Adrenal gland (tissue), 12 donors: Measurements from ENCODE around the gene C14orf93. TPM values are rescaled to one million over a fixed set of nuclear protein-coding genes. Genes with fewer than 3 reads are reported as not detected.

Experiments
- DNase-seq, 7 donors: peaks; one replicate each; pipeline ENCODE4 v3.0.0-alpha.2; 2019 to 2020
- H3K27ac ChIP-seq, 5 donors: fragments of 200-600 bp; sonication (generic) in 4 of 5; 1 replicate in 3 of 5; 2 replicates in 2 of 5; pipeline versions ENCODE4 v1.5.1 to v1.8.0; 2016 to 2020; ENCODE audit warnings: mild to moderate bottlenecking in 1 of 5
- H3K27me3 ChIP-seq: fragments of 200-600 bp; 2 replicates; pipeline ENCODE4 v1.8.0; 2021
- H3K36me3 ChIP-seq, 2 donors: fragments of 200-600 bp; replicated peaks in 1 of 2; 1 replicate in 1 of 2; 2 replicates in 1 of 2; pipeline versions ENCODE4 v1.5.1 to v1.8.0; 2018 to 2022
- H3K4me1 ChIP-seq, 2 donors: fragments of 200-600 bp; replicated peaks in 1 of 2; 1 replicate in 1 of 2; 2 replicates in 1 of 2; pipeline versions ENCODE4 v1.5.1 to v1.8.0; 2018 to 2021
- H3K4me3 ChIP-seq, 4 donors: fragments of 200-600 bp; sonication (generic) in 3 of 4; one replicate each; pipeline ENCODE4 v1.5.1; 2016 to 2018
- H3K9me3 ChIP-seq, 3 donors: fragments of 200-600 bp; sonication (generic) in 1 of 3; replicated peaks in 1 of 3; 1 replicate in 2 of 3; 2 replicates in 1 of 3; pipeline versions ENCODE4 v1.5.1 to v1.8.0; 2016 to 2021
- CTCF ChIP-seq, 6 experiments: fragments of 450-650 bp in 4 of 6; fragments of 200-600 bp in 2 of 6; sonication (generic) in 1 of 6; IDR thresholded peaks; 1 replicate in 5 of 6; 2 replicates in 1 of 6; pipeline versions ENCODE4 v1.5.1 to v1.8.0; 2016 to 2021; ENCODE audit warnings: antibody characterized with exemption in 6 of 6, mild to moderate bottlenecking in 2 of 6, moderate library complexity in 1 of 6
- POLR2A ChIP-seq, 2 donors: fragments of 450-650 bp; IDR thresholded peaks; one replicate each; pipeline ENCODE4 v1.6.1; 2017; ENCODE audit warnings: antibody characterized with exemption in 2 of 2, mild to moderate bottlenecking in 2 of 2, moderate library complexity in 1 of 2
- WGBS, 4 donors: extraction: QIAGEN DNeasy Blood & Tissue Kit in 2 of 4; methylation state at CpG; one replicate each; pipeline versions ENCODE4 v1.1.5 to v1.1.7; 2013 to 2017; 5-methylcytosine and 5-hydroxymethylcytosine counted together
- intact Hi-C, 2 donors: fragments of 100-400 bp; cut with DNase I; formaldehyde crosslinking; loops; one replicate each; pipeline versions ENCODE4 v1.14.1 to v1.15.0; 2022 to 2023
- polyA plus RNA-seq, 3 donors: library from polyadenylated mRNA; stranded (reverse); fragments of 200-250 nt in 2 of 3; fragments of 350-450 nt in 1 of 3; fragmentation: Illumina TruSeq in 1 of 3; extraction: RNeasy Lipid Tissue Mini Kit (QIAGEN cat#74804) in 1 of 3; gene quantifications; one replicate each; pipeline ENCODE4 v1.2.3, GENCODE V29; 2013 to 2014
- total RNA-seq, 9 donors: library from RNA; depleted of rRNA in 4 of 9; stranded (reverse); fragments of >200 nt in 4 of 9; fragments of 120-200 nt in 1 of 9; fragmentation: NEBNext Ultra II Directional in 1 of 9; extraction: Animal tissue kit (Norgen Biotek cat#: 25700) in 1 of 9; gene quantifications; one replicate each; pipeline versions ENCODE4 v1.1.0 to v1.2.4, GENCODE V29; 2013 to 2023
- donor health status: healthy with polysubstance abuse.
- donor health status: Bipolar disorder and iron deficiency.
- donor health status: DM: yes; HTN: yes; CAD: no.
- donor health status: DM: no; HTN: no; CAD: no.
- donor health status: DM: no; HTN: no; CAD: no.
- donor health status: DM: yes; HTN: yes; CAD: no.

C14orf93 gene
- total and polyA plus RNA-seq, 12 donors = 2.9 to 12.5 (median 7.8) TPM

- H3K4me1 ChIP-seq = no peaks in the 10 kb centered on the region
- TF ChIP-seq POLR2A (IDR thresholded peaks at IDR 0.05) (no peak), CTCF (IDR thresholded peaks at IDR 0.05) (no peak)
Measured at GRCh38 chr14:22945642-22946041, 64.3 kb downstream of the C14orf93 start.

DNA sequence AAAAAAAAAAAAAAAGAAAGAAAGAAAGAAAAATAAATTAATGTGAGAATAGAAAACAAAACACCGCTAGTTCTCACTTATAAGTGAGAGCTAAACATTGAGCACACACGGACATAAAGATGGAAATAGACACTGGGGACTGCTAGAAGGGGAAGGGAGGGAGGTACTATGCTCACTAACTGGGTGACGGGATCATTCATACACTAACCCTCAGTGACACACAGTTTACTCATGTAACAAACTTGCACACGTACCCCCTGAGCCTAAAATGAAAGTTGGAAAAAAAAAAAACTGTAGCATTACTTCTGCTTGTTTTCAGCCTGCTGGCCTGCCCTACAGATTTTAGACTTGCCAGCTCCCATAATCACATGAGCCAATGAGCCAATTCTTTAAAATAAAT is 70.3 kb downstream of the C14orf93 start:
- H3K27me3 ChIP-seq = no peaks in the 10 kb centered on the region
- H3K9me3 ChIP-seq = no peaks in the 10 kb centered on the region
- intact Hi-C loops = loop anchor here in 1 of 2 donors (10.0 kb wide), 1 partner anchor 45 kb away; the partner anchor contains the start of gene AJUBA
- TF ChIP-seq POLR2A (IDR thresholded peaks at IDR 0.05) (no peak), CTCF (IDR thresholded peaks at IDR 0.05) (no peak)
- no peaks in the 10 kb centered on the region for H3K4me1 ChIP-seq
- no peak overlapping the region for H3K4me3 ChIP-seq
- H3K36me3 ChIP-seq = no peaks in the 10 kb centered on the region
- no peak for DNase-seq
- 96 to 97% (median 96%) methylated on average over 4 of the region's 4 CpGs for WGBS, 4 donors
- no peak overlapping the region for H3K27ac ChIP-seq

More at GRCh38 chr14:22945642-22946041, 64.3 kb downstream of the C14orf93 start:
- no peak for DNase-seq
- Histone ChIP-seq H3K4me3 (no peak overlapping the region), H3K36me3 (peaks cover 0 to 28% of the 10 kb centered on the region in 2 donors), H3K9me3 (no peaks in the 10 kb centered on the region), H3K27ac (no peak overlapping the region), H3K27me3 (no peaks in the 10 kb centered on the region)
- WGBS, 4 donors = 98 to 100% (median 98%) methylated on average over 3 of the region's 3 CpGs
- intact Hi-C loops = no loop called here

Other genes starting within 250 kb of the C14orf93 start
- gene OXA1L, start 243.5 kb downstream of the C14orf93 start, total RNA-seq = 100 to 1,000 TPM in 8 of 9 donors, 10 to 100 TPM in 1; 79.9 to 183 (median 130) TPM
- 100 to 1,000 TPM; 109 to 179 (median 168) TPM for gene OXA1L, start 243.5 kb downstream of the C14orf93 start, polyA plus RNA-seq
- gene SLC7A7, start 194.7 kb downstream of the C14orf93 start, total RNA-seq = 10 to 100 TPM in 8 of 9 donors, 1 to 10 TPM in 1; 7.3 to 30.5 (median 18.6) TPM
- gene SLC7A7, start 194.7 kb downstream of the C14orf93 start, polyA plus RNA-seq = 10 to 100 TPM in 1 of 3 donors, 1 to 10 TPM in 2; 4.0 to 10.1 (median 6.5) TPM
- 100 to 1,000 TPM in 5 of 9 donors, 10 to 100 TPM in 4; 58.3 to 390 (median 111) TPM for gene MRPL52, start 180.3 kb downstream of the C14orf93 start, total RNA-seq
- gene MRPL52, start 180.3 kb downstream of the C14orf93 start, polyA plus RNA-seq = 100 to 1,000 TPM in 2 of 3 donors, 10 to 100 TPM in 1; 66.0 to 337 (median 256) TPM
- 100 to 1,000 TPM in 4 of 9 donors, 10 to 100 TPM in 5; 19.3 to 161 (median 91.8) TPM for gene MMP14, start 173.6 kb downstream of the C14orf93 start, total RNA-seq
- 10 to 100 TPM; 15.5 to 65.2 (median 17.0) TPM for gene MMP14, start 173.6 kb downstream of the C14orf93 start, polyA plus RNA-seq
- gene LRP10, start 138.4 kb downstream of the C14orf93 start, total RNA-seq = 100 to 1,000 TPM in 4 of 9 donors, 10 to 100 TPM in 5; 14.8 to 207 (median 92.0) TPM
- gene LRP10, start 138.4 kb downstream of the C14orf93 start, polyA plus RNA-seq = 10 to 100 TPM; 13.1 to 26.8 (median 14.8) TPM
- under 1 TPM in 5 of 9 donors, not detected in 4; 0.15 to 0.28 (median 0.25) TPM for gene REM2, start 126.9 kb downstream of the C14orf93 start, total RNA-seq
- gene REM2, start 126.9 kb downstream of the C14orf93 start, polyA plus RNA-seq = 1 to 10 TPM in 1 of 3 donors, under 1 TPM in 2; 0.09 to 1.2 (median 0.64) TPM
- gene RBM23, start 91.0 kb downstream of the C14orf93 start, total RNA-seq = 1,000 to 10,000 TPM in 2 of 9 donors, 100 to 1,000 TPM in 1, 10 to 100 TPM in 6; 70.4 to 1,877 (median 86.2) TPM
- gene RBM23, start 91.0 kb downstream of the C14orf93 start, polyA plus RNA-seq = 10 to 100 TPM; 39.5 to 82.8 (median 43.8) TPM
- 100 to 1,000 TPM in 2 of 9 donors, 10 to 100 TPM in 7; 28.6 to 125 (median 68.0) TPM for gene PRMT5, start 80.8 kb downstream of the C14orf93 start, total RNA-seq
- gene PRMT5, start 80.8 kb downstream of the C14orf93 start, polyA plus RNA-seq = 100 to 1,000 TPM in 1 of 3 donors, 10 to 100 TPM in 2; 20.9 to 134 (median 21.6) TPM
- gene HAUS4, start 53.1 kb downstream of the C14orf93 start, total RNA-seq = 10 to 100 TPM; 16.8 to 72.2 (median 35.4) TPM
- gene HAUS4, start 53.1 kb downstream of the C14orf93 start, polyA plus RNA-seq = 10 to 100 TPM; 11.2 to 20.4 (median 20.0) TPM
- 10 to 100 TPM in 3 of 9 donors, 1 to 10 TPM in 6; 2.0 to 12.6 (median 6.2) TPM for gene AJUBA, start 27.6 kb downstream of the C14orf93 start, total RNA-seq
- 1 to 10 TPM; 1.4 to 3.6 (median 2.3) TPM for gene AJUBA, start 27.6 kb downstream of the C14orf93 start, polyA plus RNA-seq
- 100 to 1,000 TPM; 114 to 377 (median 140) TPM for gene PSMB5, start 24.8 kb upstream of the C14orf93 start, total RNA-seq
- gene PSMB5, start 24.8 kb upstream of the C14orf93 start, polyA plus RNA-seq = 100 to 1,000 TPM in 1 of 3 donors, 10 to 100 TPM in 2; 55.4 to 175 (median 75.4) TPM
- under 1 TPM in 1 of 9 donors, not detected in 8; 0.17 TPM for gene PSMB11, start 32.1 kb upstream of the C14orf93 start, total RNA-seq
- gene PSMB11, start 32.1 kb upstream of the C14orf93 start, polyA plus RNA-seq = not detected
- 1 to 10 TPM; 1.9 to 5.7 (median 3.4) TPM for gene CDH24, start 47.4 kb upstream of the C14orf93 start, total RNA-seq
- gene CDH24, start 47.4 kb upstream of the C14orf93 start, polyA plus RNA-seq = 10 to 100 TPM in 2 of 3 donors, 1 to 10 TPM in 1; 1.5 to 29.3 (median 15.3) TPM
- gene ACIN1, start 85.0 kb upstream of the C14orf93 start, total RNA-seq = 100 to 1,000 TPM in 5 of 9 donors, 10 to 100 TPM in 4; 73.1 to 203 (median 129) TPM
- 100 to 1,000 TPM; 116 to 431 (median 258) TPM for gene ACIN1, start 85.0 kb upstream of the C14orf93 start, polyA plus RNA-seq
- 100 to 1,000 TPM in 1 of 9 donors, 10 to 100 TPM in 8; 23.9 to 206 (median 55.4) TPM for gene C14orf119, start 85.4 kb upstream of the C14orf93 start, total RNA-seq
- 10 to 100 TPM; 28.0 to 52.9 (median 35.1) TPM for gene C14orf119, start 85.4 kb upstream of the C14orf93 start, polyA plus RNA-seq
- not detected for gene CIROP, start 94.8 kb upstream of the C14orf93 start, total RNA-seq
- not detected for gene CIROP, start 94.8 kb upstream of the C14orf93 start, polyA plus RNA-seq
- gene CEBPE, start 109.1 kb upstream of the C14orf93 start, total RNA-seq = under 1 TPM in 1 of 9 donors, not detected in 8; 0.15 TPM
- gene CEBPE, start 109.1 kb upstream of the C14orf93 start, polyA plus RNA-seq = under 1 TPM in 2 of 3 donors, not detected in 1; 0.03 to 0.40 TPM
- 10 to 100 TPM in 8 of 9 donors, 1 to 10 TPM in 1; 6.8 to 50.9 (median 33.2) TPM for gene SLC7A8, start 173.5 kb upstream of the C14orf93 start, total RNA-seq
- gene SLC7A8, start 173.5 kb upstream of the C14orf93 start, polyA plus RNA-seq = 10 to 100 TPM; 18.2 to 24.5 (median 21.0) TPM
- not detected for gene RNF212B, start 227.8 kb upstream of the C14orf93 start, total RNA-seq
- gene RNF212B, start 227.8 kb upstream of the C14orf93 start, polyA plus RNA-seq = not detected